ENCODE results near the gene TM4SF4. TPM values are rescaled to one million over a fixed set of nuclear protein-coding genes. Genes with fewer than 3 reads are reported as not detected.

TM4SF4 gene
- polyA plus RNA-seq, 3 donors: 2.1 to 3.6 (median 3.6) TPM

- DNase-seq: no peak
Observed at GRCh38 chr3:149545049-149545448, 70.6 kb downstream of the TM4SF4 start.

DNA sequence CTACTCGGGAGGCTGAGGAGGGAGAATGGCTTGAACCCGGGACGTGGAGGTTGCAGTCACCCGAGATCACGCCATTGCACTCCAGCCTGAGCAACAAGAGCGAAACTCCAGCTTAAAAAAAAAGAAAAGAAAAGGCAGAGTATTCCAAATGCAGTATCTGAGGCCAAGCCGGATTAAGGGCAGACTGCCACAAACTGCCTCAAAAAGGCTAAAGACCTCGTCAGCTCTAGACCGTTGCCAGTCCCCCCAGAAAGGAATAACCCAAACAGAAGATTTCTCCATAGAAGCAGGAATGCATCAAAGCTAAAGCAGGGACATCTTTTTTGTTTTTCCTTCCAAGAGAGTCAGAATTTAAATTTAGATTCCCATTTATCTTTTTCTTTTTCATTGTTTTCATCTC is 72.9 kb downstream of the TM4SF4 start:
- no peak for DNase-seq

DNA sequence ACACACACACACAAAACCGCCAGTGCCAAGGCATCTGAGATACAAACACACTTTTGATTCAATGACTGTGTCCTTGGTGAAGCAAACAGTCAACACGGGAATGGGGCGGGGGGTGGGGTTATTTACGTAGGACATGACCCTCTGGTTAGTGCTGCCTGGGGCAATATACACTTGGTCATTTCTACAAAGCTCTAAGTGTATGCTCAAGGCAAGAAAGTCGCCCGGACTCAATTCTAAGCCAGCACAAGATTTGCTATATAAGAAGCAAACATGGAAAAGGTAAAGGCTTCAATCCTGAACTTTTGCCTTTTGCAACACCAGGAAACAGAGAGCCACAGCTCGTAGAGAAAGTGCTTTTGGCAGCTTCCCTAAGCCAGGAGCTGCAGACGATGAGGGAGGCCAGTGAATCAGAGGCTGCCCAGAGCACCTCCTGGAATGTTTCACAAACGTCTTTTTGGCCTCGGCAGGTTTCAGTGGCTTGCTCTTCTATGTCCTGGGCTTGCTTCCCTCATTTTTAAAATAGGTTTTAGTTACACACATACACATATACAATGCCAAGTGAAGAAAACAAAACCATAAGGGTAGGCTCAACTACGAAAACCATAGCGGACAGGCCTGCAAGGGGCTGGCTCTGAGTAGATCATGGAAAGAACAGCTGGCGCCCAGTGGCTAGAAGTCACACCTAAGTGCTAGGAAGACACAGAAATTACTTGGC is 73.6 kb downstream of the TM4SF4 start:
- DNase-seq: no peak

- DNase-seq: no peak
Observed at GRCh38 chr3:149548669-149549065, 74.2 kb downstream of the TM4SF4 start.

DNA sequence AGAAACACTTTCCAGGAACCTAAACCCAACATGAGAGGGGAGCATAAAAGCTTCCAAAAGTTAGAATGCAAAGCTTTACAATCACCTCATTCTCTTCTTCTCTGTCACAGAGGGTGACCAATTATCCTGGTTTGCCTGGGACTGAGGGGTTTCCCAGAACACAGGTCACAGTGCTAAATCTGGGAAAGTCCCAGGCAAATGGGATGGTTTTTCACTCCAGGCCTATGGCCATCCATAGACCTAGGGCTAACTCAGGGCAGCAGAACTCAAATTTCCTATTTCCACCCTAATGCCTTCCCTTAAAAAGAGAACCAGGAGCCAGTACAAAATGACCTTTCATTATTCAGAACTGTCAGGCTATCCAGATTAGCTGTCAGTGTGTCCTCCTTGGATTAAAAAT is 77.0 kb downstream of the TM4SF4 start:
- DNase-seq: no peak

- DNase-seq: no peak
Observed at GRCh38 chr3:149552700-149553099, 78.2 kb downstream of the TM4SF4 start.

Other genes with a start within 250 kb of the TM4SF4 start
- gene TM4SF18, start 141.1 kb upstream of the TM4SF4 start, polyA plus RNA-seq (ENCODE audit: insufficient read length in 3 of 3): 10 to 100 TPM; 23.6 to 28.8 (median 27.4) TPM
- 10 to 100 TPM; 56.7 to 66.7 (median 60.9) TPM for gene TM4SF1, start 97.0 kb upstream of the TM4SF4 start, polyA plus RNA-seq (ENCODE audit: insufficient read length in 3 of 3)
- gene WWTR1, start 183.3 kb downstream of the TM4SF4 start, polyA plus RNA-seq (ENCODE audit: insufficient read length in 3 of 3): 100 to 1,000 TPM in 2 of 3 donors, 10 to 100 TPM in 1; 88.7 to 119 (median 100) TPM

Measured in renal pelvis (tissue), 4 donors.